DND-41 (cell line): ENCODE data around the gene C10orf120.

Source experiments
- ATAC-seq: fragments of 200-7000 bp; cut with Tn5 transposase; 3 replicates; pipeline ENCODE4 v1.9.1; 2021; ENCODE audit warnings: low read depth; ENCODE audit not compliant: insufficient read depth
- DNase-seq: peaks from one replicate; pipeline ENCODE4 v3.0.0-alpha.2; 2020
- H2AFZ ChIP-seq: 2 replicates; pipeline ENCODE4 v1.6.0; 2012; ENCODE audit warnings: low read depth, low read length
- H3K27ac ChIP-seq: 2 replicates; pipeline ENCODE4 v1.5.1; 2012; ENCODE audit warnings: low read length, inconsistent platforms
- H3K27me3 ChIP-seq: fragments of 200-600 bp; sonication (generic); 2 replicates; pipeline ENCODE4 v1.6.0; 2012; ENCODE audit warnings: low read length, mild to moderate bottlenecking, inconsistent platforms; ENCODE audit not compliant: insufficient read depth, poor library complexity
- H3K36me3 ChIP-seq: 2 replicates; pipeline ENCODE4 v1.5.1; 2012; ENCODE audit warnings: low read length, inconsistent platforms; ENCODE audit not compliant: insufficient read depth
- H3K4me1 ChIP-seq: 2 replicates; pipeline ENCODE4 v1.5.1; 2012; ENCODE audit warnings: mild to moderate bottlenecking, low read length; ENCODE audit not compliant: insufficient read depth
- H3K4me2 ChIP-seq: 2 replicates; pipeline ENCODE4 v1.6.0; 2012; ENCODE audit warnings: mild to moderate bottlenecking, moderate library complexity, low read length, inconsistent platforms; ENCODE audit not compliant: insufficient read depth
- H3K4me3 ChIP-seq, 2 experiments: fragments of 200-600 bp in 1 of 2; shearing (Covaris generic) in 1 of 2; 2 replicates each; pipeline ENCODE4 v1.5.1; 2012 to 2016; ENCODE audit warnings: inconsistent platforms in 2 of 2, low read length in 2 of 2, mild to moderate bottlenecking in 2 of 2, low read depth in 1 of 2, moderate library complexity in 1 of 2
- H3K79me2 ChIP-seq: 2 replicates; pipeline ENCODE4 v1.6.0; 2012; ENCODE audit warnings: low read length, inconsistent platforms; ENCODE audit not compliant: insufficient read depth
- H3K9ac ChIP-seq: 2 replicates; pipeline ENCODE4 v1.6.0; 2012; ENCODE audit warnings: low read depth, mild to moderate bottlenecking, inconsistent platforms, low read length, moderate library complexity
- H3K9me3 ChIP-seq: 2 replicates; pipeline ENCODE4 v1.5.1; 2012; ENCODE audit warnings: low read length, moderate library complexity, mild to moderate bottlenecking, inconsistent platforms; ENCODE audit not compliant: insufficient read depth, severe bottlenecking
- H4K20me1 ChIP-seq: 2 replicates; pipeline ENCODE4 v1.6.0; 2012; ENCODE audit warnings: low read length; ENCODE audit not compliant: insufficient read depth
- EZH2 ChIP-seq: IDR thresholded peaks from 3 replicates; pipeline ENCODE4 v1.6.1; 2012; ENCODE audit warnings: borderline replicate concordance, low read depth, mild to moderate bottlenecking, moderate library complexity, low read length, inconsistent platforms; ENCODE audit not compliant: severe bottlenecking
- TF ChIP-seq, protein P1 (sequence below): IDR thresholded peaks from 2 replicates; pipeline ENCODE4 v1.5.1; 2012; ENCODE audit warnings: borderline replicate concordance, low read length, moderate library complexity, mild to moderate bottlenecking; ENCODE audit not compliant: poor library complexity, severe bottlenecking; ENCODE audit errors: extremely low read depth

The C10orf120 gene

DNA sequence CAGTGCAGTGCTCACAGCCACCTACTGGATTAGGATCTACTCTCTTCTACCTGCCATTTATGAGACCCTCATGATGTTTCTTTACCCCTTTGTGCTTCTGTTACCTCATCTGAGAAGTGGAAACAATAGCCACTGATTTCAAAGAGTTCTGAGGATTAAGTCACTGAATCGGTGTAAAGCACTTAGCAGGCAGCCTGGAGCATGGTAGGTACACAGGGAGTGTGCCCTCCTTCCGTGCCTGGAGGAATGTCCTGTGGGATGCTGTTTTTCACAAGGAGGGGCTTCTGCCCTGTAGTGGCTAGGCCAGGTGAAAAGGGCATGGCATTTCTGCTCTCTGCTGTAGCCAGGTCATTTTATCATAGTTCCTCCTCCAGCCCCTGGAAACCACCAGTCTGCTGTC, 44.6 kb upstream of the C10orf120 start:
- no peaks in the 10 kb centered on the region for H3K4me1 ChIP-seq
- no peak overlapping the region for H3K27ac ChIP-seq
- no peak for TF ChIP-seq EZH2
- TF ChIP-seq, protein P1, sequence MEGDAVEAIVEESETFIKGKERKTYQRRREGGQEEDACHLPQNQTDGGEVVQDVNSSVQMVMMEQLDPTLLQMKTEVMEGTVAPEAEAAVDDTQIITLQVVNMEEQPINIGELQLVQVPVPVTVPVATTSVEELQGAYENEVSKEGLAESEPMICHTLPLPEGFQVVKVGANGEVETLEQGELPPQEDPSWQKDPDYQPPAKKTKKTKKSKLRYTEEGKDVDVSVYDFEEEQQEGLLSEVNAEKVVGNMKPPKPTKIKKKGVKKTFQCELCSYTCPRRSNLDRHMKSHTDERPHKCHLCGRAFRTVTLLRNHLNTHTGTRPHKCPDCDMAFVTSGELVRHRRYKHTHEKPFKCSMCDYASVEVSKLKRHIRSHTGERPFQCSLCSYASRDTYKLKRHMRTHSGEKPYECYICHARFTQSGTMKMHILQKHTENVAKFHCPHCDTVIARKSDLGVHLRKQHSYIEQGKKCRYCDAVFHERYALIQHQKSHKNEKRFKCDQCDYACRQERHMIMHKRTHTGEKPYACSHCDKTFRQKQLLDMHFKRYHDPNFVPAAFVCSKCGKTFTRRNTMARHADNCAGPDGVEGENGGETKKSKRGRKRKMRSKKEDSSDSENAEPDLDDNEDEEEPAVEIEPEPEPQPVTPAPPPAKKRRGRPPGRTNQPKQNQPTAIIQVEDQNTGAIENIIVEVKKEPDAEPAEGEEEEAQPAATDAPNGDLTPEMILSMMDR, result no peak
- H3K36me3 ChIP-seq, result no peaks in the 10 kb centered on the region
- H2AFZ ChIP-seq, result no peak overlapping the region
- ATAC-seq (no peak), DNase-seq (no peak)
- H4K20me1 ChIP-seq, result peaks cover 2% of the 10 kb centered on the region; the same call in 1 of the 2 replicates
- no peak overlapping the region for H3K4me2 ChIP-seq
- H3K9me3 ChIP-seq, result no peaks in the 10 kb centered on the region
- no peaks in the 10 kb centered on the region for H3K79me2 ChIP-seq
- H3K9ac ChIP-seq, result no peak overlapping the region
- H3K4me3 ChIP-seq, result no peak overlapping the region
- peaks cover 6% of the 10 kb centered on the region for H3K27me3 ChIP-seq

DNA sequence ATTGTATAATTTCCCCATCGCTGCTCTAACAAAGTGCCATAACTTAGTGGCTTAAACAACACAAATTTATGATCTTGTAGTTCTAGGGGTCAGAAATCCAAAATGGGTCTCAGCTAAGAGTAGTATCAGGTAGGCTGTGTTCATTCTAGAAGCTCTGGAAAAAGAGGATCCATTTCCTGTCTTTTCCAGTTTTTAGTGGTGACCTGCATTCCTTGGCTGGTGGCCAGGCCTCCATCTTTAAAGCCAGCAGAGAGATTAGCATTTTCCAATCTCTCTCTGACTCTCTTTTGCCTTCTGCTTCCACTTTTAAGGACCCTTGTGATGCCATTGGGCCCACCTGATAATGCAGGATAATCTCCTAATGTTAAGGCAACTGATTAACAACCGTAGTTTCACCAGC, 41.0 kb upstream of the C10orf120 start:
- peaks cover 6% of the 10 kb centered on the region for H3K27me3 ChIP-seq
- no peaks in the 10 kb centered on the region for H3K9me3 ChIP-seq
- no peak for DNase-seq
- H3K9ac ChIP-seq, result no peak overlapping the region
- no peak for ATAC-seq
- no peak overlapping the region for H3K4me2 ChIP-seq
- TF ChIP-seq EZH2, result no peak
- TF ChIP-seq, protein P1, result no peak
- no peaks in the 10 kb centered on the region for H3K36me3 ChIP-seq
- no peak overlapping the region for H2AFZ ChIP-seq
- no peaks in the 10 kb centered on the region for H3K4me1 ChIP-seq
- no peaks in the 10 kb centered on the region for H3K79me2 ChIP-seq
- no peak overlapping the region for H3K4me3 ChIP-seq
- no peak overlapping the region for H3K27ac ChIP-seq
- no peaks in the 10 kb centered on the region for H4K20me1 ChIP-seq

DNA sequence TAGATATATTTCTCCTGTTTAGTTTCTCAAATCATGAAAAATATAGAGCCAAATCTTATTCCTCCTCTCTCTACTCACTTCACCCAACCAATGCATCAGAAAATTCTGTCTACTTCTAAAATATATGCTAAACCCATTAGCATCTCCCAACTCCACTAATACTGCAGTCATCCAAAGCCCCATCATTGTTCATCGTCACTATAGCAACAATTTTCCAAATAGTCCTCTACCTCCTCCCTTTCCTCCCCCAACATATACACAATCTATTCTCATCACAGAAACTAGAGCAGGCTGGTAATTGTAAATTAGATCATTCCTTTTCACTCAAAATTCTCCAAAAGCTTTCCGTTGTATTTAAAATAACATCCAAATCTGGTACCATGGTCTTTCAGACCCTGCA, 38.4 kb upstream of the C10orf120 start:
- Histone ChIP-seq H3K9me3 (no peaks in the 10 kb centered on the region), H3K27me3 (no peaks in the 10 kb centered on the region), H3K4me3 (no peak overlapping the region), H3K9ac (no peak overlapping the region), H4K20me1 (no peaks in the 10 kb centered on the region), H2AFZ (no peak overlapping the region), H3K4me1 (no peaks in the 10 kb centered on the region), H3K4me2 (no peak overlapping the region), H3K36me3 (no peaks in the 10 kb centered on the region), H3K27ac (no peak overlapping the region), H3K79me2 (no peaks in the 10 kb centered on the region)
- TF ChIP-seq, protein P1, result no peak
- TF ChIP-seq EZH2, result no peak
- DNase-seq (no peak), ATAC-seq (no peak)
